Measurements from ENCODE around the gene PLA2G6.

- no peak for TF ChIP-seq POLR2A (IDR thresholded peaks at IDR 0.05; ENCODE audit: low read length)
- no peak for TF ChIP-seq BHLHE40 (IDR thresholded peaks at IDR 0.05; ENCODE audit: low read depth, low read length)
- TF ChIP-seq, protein P1, sequence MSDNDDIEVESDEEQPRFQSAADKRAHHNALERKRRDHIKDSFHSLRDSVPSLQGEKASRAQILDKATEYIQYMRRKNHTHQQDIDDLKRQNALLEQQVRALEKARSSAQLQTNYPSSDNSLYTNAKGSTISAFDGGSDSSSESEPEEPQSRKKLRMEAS (IDR thresholded peaks at IDR 0.05): no peak
- TF ChIP-seq NR3C1 (IDR thresholded peaks at IDR 0.05): no peak
- TF ChIP-seq CTCF (IDR thresholded peaks at IDR 0.05): no peak
- TF ChIP-seq USF2 (IDR thresholded peaks at IDR 0.05): no peak
These were observed 26.3 kb upstream of the PLA2G6 start for GRCh38 chr22:38207898-38208432.
